Measurements from ENCODE around the gene CCDC167.
A peak's percentile ranks its signal among the peaks of the same experiment; 100 is the strongest.
"Not testable (repeated sequence)": the region's sequence is repeated elsewhere in the genome, so short reads cannot be mapped to it uniquely, and the experiment has no call there.

CCDC167 gene

GRCh38 chr6:37454420-37455140 lies 45.1 kb downstream of the CCDC167 start:
- no peak overlapping the region for H3K4me3 ChIP-seq (ENCODE audit: low read depth, low read length)
- peak; percentile 41 for DNase-seq (ENCODE audit: low read depth, low spot score)
- peak; percentile 5 for TF ChIP-seq CTCF (IDR thresholded peaks at IDR 0.05; ENCODE audit: low read depth, low read length)
- in situ Hi-C loops (cut with HindIII; ENCODE audit: low sequenced_read_pairs) = no loop called here

GRCh38 chr6:37452522-37452921 lies 47.2 kb downstream of the CCDC167 start:
- in situ Hi-C loops (cut with HindIII; ENCODE audit: low sequenced_read_pairs) = no loop called here
- TF ChIP-seq CTCF (IDR thresholded peaks at IDR 0.05; ENCODE audit: low read depth, low read length) = no peak
- no peak for DNase-seq (ENCODE audit: low read depth, low spot score)
- H3K4me3 ChIP-seq (ENCODE audit: low read depth, low read length) = no peak overlapping the region

GRCh38 chr6:37451441-37452193 lies 48.1 kb downstream of the CCDC167 start:
- DNase-seq (ENCODE audit: low read depth, low spot score) = no peak
- in situ Hi-C loops (cut with HindIII; ENCODE audit: low sequenced_read_pairs) = no loop called here
- TF ChIP-seq CTCF (IDR thresholded peaks at IDR 0.05; ENCODE audit: low read depth, low read length) = no peak
- H3K4me3 ChIP-seq (ENCODE audit: low read depth, low read length) = no peak overlapping the region

GRCh38 chr6:37449984-37450383 lies 49.7 kb downstream of the CCDC167 start:
- in situ Hi-C loops (cut with HindIII; ENCODE audit: low sequenced_read_pairs) = no loop called here
- no peak overlapping the region for H3K4me3 ChIP-seq (ENCODE audit: low read depth, low read length)
- TF ChIP-seq CTCF (IDR thresholded peaks at IDR 0.05; ENCODE audit: low read depth, low read length) = no peak
- DNase-seq (ENCODE audit: low read depth, low spot score) = no peak

GRCh38 chr6:37443216-37443542 lies 56.5 kb downstream of the CCDC167 start:
- H3K4me3 ChIP-seq (ENCODE audit: low read depth, low read length); in situ Hi-C loops (cut with HindIII; ENCODE audit: low sequenced_read_pairs); DNase-seq (ENCODE audit: low read depth, low spot score): not testable (repeated sequence)

GRCh38 chr6:37442416-37443215 lies 57.1 kb downstream of the CCDC167 start:
- no peak for DNase-seq (ENCODE audit: low read depth, low spot score)
- in situ Hi-C loops (cut with HindIII; ENCODE audit: low sequenced_read_pairs) = no loop called here
- H3K4me3 ChIP-seq (ENCODE audit: low read depth, low read length) = no peak overlapping the region
- TF ChIP-seq CTCF (IDR thresholded peaks at IDR 0.05; ENCODE audit: low read depth, low read length) = no peak
